Activated T-helper 17 cell treated with anti-CD3 and anti-CD28 coated beads, Interleukin-2, amount 50 U/mL, for 72 hours (primary cell): Measurements from ENCODE around the gene NBEA. TPM values are rescaled to one million over a fixed set of nuclear protein-coding genes. Genes with fewer than 3 reads are reported as not detected.

ENCODE experiments used
- ATAC-seq: fragments of 150-1000 bp; cut with Tn5 transposase; replicated peaks from 2 replicates; pipeline ENCODE4 v1.10.0; 2021; ENCODE audit warnings: mild to moderate bottlenecking, moderate library complexity
- H3K27ac Mint-ChIP-seq: one replicate; pipeline ENCODE4 v1.8.0; 2022; ENCODE audit warnings: mixed read lengths
- H3K27me3 Mint-ChIP-seq: one replicate; pipeline ENCODE4 v1.8.0; 2022; ENCODE audit warnings: mixed read lengths
- H3K36me3 Mint-ChIP-seq: one replicate; pipeline ENCODE4 v1.8.0; 2022; ENCODE audit warnings: low read depth, mild to moderate bottlenecking, mixed read lengths
- H3K4me1 Mint-ChIP-seq: one replicate; pipeline ENCODE4 v1.8.0; 2022; ENCODE audit warnings: mixed read lengths
- H3K4me3 Mint-ChIP-seq: one replicate; pipeline ENCODE4 v1.8.0; 2022; ENCODE audit warnings: mild to moderate bottlenecking, mixed read lengths
- H3K9me3 Mint-ChIP-seq: one replicate; pipeline ENCODE4 v1.8.0; 2022; ENCODE audit warnings: mixed read lengths
- total RNA-seq, 2 donors: library from RNA; stranded (reverse); gene quantifications; one replicate each; pipeline ENCODE4 v1.2.3, GENCODE V29; 2022

The NBEA gene
- total RNA-seq, 2 donors from 2014 or later, result 0.50 to 0.79 TPM

- no peaks in the 10 kb centered on the region for H3K27me3 Mint-ChIP-seq
- H3K27ac Mint-ChIP-seq, result no peak overlapping the region
- H3K9me3 Mint-ChIP-seq, result no peaks in the 10 kb centered on the region
- no peaks in the 10 kb centered on the region for H3K4me1 Mint-ChIP-seq
- no peaks in the 10 kb centered on the region for H3K36me3 Mint-ChIP-seq
- H3K4me3 Mint-ChIP-seq, result no peak overlapping the region
- no peak for ATAC-seq
Observed at GRCh38 chr13:35593651-35594050, 651.6 kb downstream of the NBEA start.

GRCh38 chr13:35594096-35594495, 652.0 kb downstream of the NBEA start:
- Mint-ChIP-seq H3K36me3 (no peaks in the 10 kb centered on the region), H3K27me3 (no peaks in the 10 kb centered on the region), H3K9me3 (no peaks in the 10 kb centered on the region), H3K27ac (no peak overlapping the region), H3K4me1 (no peaks in the 10 kb centered on the region), H3K4me3 (no peak overlapping the region)
- no peak for ATAC-seq

- Mint-ChIP-seq H3K9me3 (no peaks in the 10 kb centered on the region), H3K27ac (no peak overlapping the region), H3K27me3 (no peaks in the 10 kb centered on the region), H3K4me3 (no peak overlapping the region), H3K36me3 (no peaks in the 10 kb centered on the region), H3K4me1 (no peaks in the 10 kb centered on the region)
- ATAC-seq, result no peak
Observed at GRCh38 chr13:35595181-35595580, 653.1 kb downstream of the NBEA start.

- H3K4me3 Mint-ChIP-seq, result no peak overlapping the region
- no peaks in the 10 kb centered on the region for H3K36me3 Mint-ChIP-seq
- H3K27me3 Mint-ChIP-seq, result no peaks in the 10 kb centered on the region
- no peak overlapping the region for H3K27ac Mint-ChIP-seq
- ATAC-seq, result no peak
- H3K9me3 Mint-ChIP-seq, result no peaks in the 10 kb centered on the region
- no peaks in the 10 kb centered on the region for H3K4me1 Mint-ChIP-seq
Observed at GRCh38 chr13:35596321-35597030, 654.4 kb downstream of the NBEA start.

- Mint-ChIP-seq H3K4me1 (no peaks in the 10 kb centered on the region), H3K27ac (no peak overlapping the region), H3K9me3 (no peaks in the 10 kb centered on the region), H3K36me3 (no peaks in the 10 kb centered on the region), H3K4me3 (no peak overlapping the region), H3K27me3 (no peaks in the 10 kb centered on the region)
- no peak for ATAC-seq
Observed at GRCh38 chr13:35597451-35597850, 655.4 kb downstream of the NBEA start.

- H3K27me3 Mint-ChIP-seq, result no peaks in the 10 kb centered on the region
- ATAC-seq, result no peak
- H3K4me1 Mint-ChIP-seq, result no peaks in the 10 kb centered on the region
- H3K4me3 Mint-ChIP-seq, result no peak overlapping the region
- H3K9me3 Mint-ChIP-seq, result no peaks in the 10 kb centered on the region
- no peaks in the 10 kb centered on the region for H3K36me3 Mint-ChIP-seq
- no peak overlapping the region for H3K27ac Mint-ChIP-seq
Observed at GRCh38 chr13:35598233-35598632, 656.2 kb downstream of the NBEA start.

GRCh38 chr13:35598790-35599369, 656.8 kb downstream of the NBEA start:
- no peak overlapping the region for H3K4me3 Mint-ChIP-seq
- H3K36me3 Mint-ChIP-seq, result no peaks in the 10 kb centered on the region
- H3K4me1 Mint-ChIP-seq, result no peaks in the 10 kb centered on the region
- ATAC-seq, result no peak
- H3K9me3 Mint-ChIP-seq, result no peaks in the 10 kb centered on the region
- no peak overlapping the region for H3K27ac Mint-ChIP-seq
- no peaks in the 10 kb centered on the region for H3K27me3 Mint-ChIP-seq

- H3K4me1 Mint-ChIP-seq, result no peaks in the 10 kb centered on the region
- no peaks in the 10 kb centered on the region for H3K9me3 Mint-ChIP-seq
- no peaks in the 10 kb centered on the region for H3K27me3 Mint-ChIP-seq
- no peaks in the 10 kb centered on the region for H3K36me3 Mint-ChIP-seq
- ATAC-seq, result no peak
- no peak overlapping the region for H3K27ac Mint-ChIP-seq
- H3K4me3 Mint-ChIP-seq, result no peak overlapping the region
Observed at GRCh38 chr13:35599384-35599783, 657.3 kb downstream of the NBEA start.

- Mint-ChIP-seq H3K27me3 (no peaks in the 10 kb centered on the region), H3K36me3 (no peaks in the 10 kb centered on the region), H3K27ac (no peak overlapping the region), H3K4me1 (no peaks in the 10 kb centered on the region), H3K4me3 (no peak overlapping the region), H3K9me3 (no peaks in the 10 kb centered on the region)
- no peak for ATAC-seq
Observed at GRCh38 chr13:35600137-35600536, 658.1 kb downstream of the NBEA start.

- Mint-ChIP-seq H3K27me3 (no peaks in the 10 kb centered on the region), H3K9me3 (no peaks in the 10 kb centered on the region), H3K4me1 (no peaks in the 10 kb centered on the region), H3K36me3 (no peaks in the 10 kb centered on the region), H3K27ac (no peak overlapping the region), H3K4me3 (no peak overlapping the region)
- no peak for ATAC-seq
Observed at GRCh38 chr13:35603593-35604285, 661.7 kb downstream of the NBEA start.

GRCh38 chr13:35614666-35615065, 672.6 kb downstream of the NBEA start:
- no peak overlapping the region for H3K4me3 Mint-ChIP-seq
- no peak for ATAC-seq
- no peak overlapping the region for H3K27ac Mint-ChIP-seq
- no peaks in the 10 kb centered on the region for H3K27me3 Mint-ChIP-seq
- no peaks in the 10 kb centered on the region for H3K4me1 Mint-ChIP-seq
- no peaks in the 10 kb centered on the region for H3K36me3 Mint-ChIP-seq
- no peaks in the 10 kb centered on the region for H3K9me3 Mint-ChIP-seq

GRCh38 chr13:35617420-35617819, 675.4 kb downstream of the NBEA start:
- H3K27me3 Mint-ChIP-seq, result no peaks in the 10 kb centered on the region
- no peak overlapping the region for H3K27ac Mint-ChIP-seq
- no peaks in the 10 kb centered on the region for H3K36me3 Mint-ChIP-seq
- no peaks in the 10 kb centered on the region for H3K9me3 Mint-ChIP-seq
- H3K4me1 Mint-ChIP-seq, result no peaks in the 10 kb centered on the region
- ATAC-seq, result no peak
- no peak overlapping the region for H3K4me3 Mint-ChIP-seq

- H3K4me3 Mint-ChIP-seq, result no peak overlapping the region
- H3K9me3 Mint-ChIP-seq, result no peaks in the 10 kb centered on the region
- no peak overlapping the region for H3K27ac Mint-ChIP-seq
- no peaks in the 10 kb centered on the region for H3K4me1 Mint-ChIP-seq
- H3K36me3 Mint-ChIP-seq, result no peaks in the 10 kb centered on the region
- no peak for ATAC-seq
- no peaks in the 10 kb centered on the region for H3K27me3 Mint-ChIP-seq
Observed at GRCh38 chr13:35618565-35619083, 676.6 kb downstream of the NBEA start.

GRCh38 chr13:35621989-35622388, 679.9 kb downstream of the NBEA start:
- no peak overlapping the region for H3K4me3 Mint-ChIP-seq
- H3K4me1 Mint-ChIP-seq, result no peaks in the 10 kb centered on the region
- H3K27ac Mint-ChIP-seq, result no peak overlapping the region
- H3K9me3 Mint-ChIP-seq, result no peaks in the 10 kb centered on the region
- H3K27me3 Mint-ChIP-seq, result no peaks in the 10 kb centered on the region
- no peak for ATAC-seq
- no peaks in the 10 kb centered on the region for H3K36me3 Mint-ChIP-seq

- H3K27me3 Mint-ChIP-seq, result no peaks in the 10 kb centered on the region
- no peaks in the 10 kb centered on the region for H3K4me1 Mint-ChIP-seq
Observed at GRCh38 chr13:35629026-35629425, 687.0 kb downstream of the NBEA start.

More at GRCh38 chr13:35629026-35629425, 687.0 kb downstream of the NBEA start:
- Mint-ChIP-seq H3K9me3 (no peaks in the 10 kb centered on the region), H3K27ac (no peak overlapping the region), H3K4me3 (no peak overlapping the region), H3K36me3 (no peaks in the 10 kb centered on the region)
- ATAC-seq, result no peak
